Measurements from ENCODE around the gene ABCC6. TPM values are rescaled to one million over a fixed set of nuclear protein-coding genes. Genes with fewer than 3 reads are reported as not detected.

Gene ABCC6
- total RNA-seq, 1 donor: 0.63 TPM

DNA sequence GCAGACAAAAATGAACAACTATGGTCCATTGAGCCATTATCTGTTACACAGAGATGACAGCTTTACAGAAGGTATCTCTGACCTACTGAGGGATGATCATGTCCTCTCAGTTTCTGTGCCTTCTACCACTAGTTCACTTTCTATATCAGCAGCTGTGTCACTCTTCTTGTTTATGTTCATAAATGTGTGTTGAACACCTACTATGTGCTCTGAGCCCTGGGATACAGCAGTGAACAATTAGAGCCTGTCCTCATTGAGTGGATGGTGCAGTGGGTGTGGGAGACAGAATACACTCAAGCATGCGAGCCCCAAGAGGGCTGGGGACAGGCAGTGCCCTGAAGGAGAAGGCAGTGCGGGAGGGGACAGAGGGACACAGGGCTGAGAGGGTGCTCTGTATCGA, 92.1 kb downstream of the ABCC6 start:
- no peak overlapping the region for H3K4me3 ChIP-seq (ENCODE audit: low read depth, low read length)
- no peak for DNase-seq (ENCODE audit: low read depth)
- TF ChIP-seq, protein P1, sequence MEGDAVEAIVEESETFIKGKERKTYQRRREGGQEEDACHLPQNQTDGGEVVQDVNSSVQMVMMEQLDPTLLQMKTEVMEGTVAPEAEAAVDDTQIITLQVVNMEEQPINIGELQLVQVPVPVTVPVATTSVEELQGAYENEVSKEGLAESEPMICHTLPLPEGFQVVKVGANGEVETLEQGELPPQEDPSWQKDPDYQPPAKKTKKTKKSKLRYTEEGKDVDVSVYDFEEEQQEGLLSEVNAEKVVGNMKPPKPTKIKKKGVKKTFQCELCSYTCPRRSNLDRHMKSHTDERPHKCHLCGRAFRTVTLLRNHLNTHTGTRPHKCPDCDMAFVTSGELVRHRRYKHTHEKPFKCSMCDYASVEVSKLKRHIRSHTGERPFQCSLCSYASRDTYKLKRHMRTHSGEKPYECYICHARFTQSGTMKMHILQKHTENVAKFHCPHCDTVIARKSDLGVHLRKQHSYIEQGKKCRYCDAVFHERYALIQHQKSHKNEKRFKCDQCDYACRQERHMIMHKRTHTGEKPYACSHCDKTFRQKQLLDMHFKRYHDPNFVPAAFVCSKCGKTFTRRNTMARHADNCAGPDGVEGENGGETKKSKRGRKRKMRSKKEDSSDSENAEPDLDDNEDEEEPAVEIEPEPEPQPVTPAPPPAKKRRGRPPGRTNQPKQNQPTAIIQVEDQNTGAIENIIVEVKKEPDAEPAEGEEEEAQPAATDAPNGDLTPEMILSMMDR (IDR thresholded peaks at IDR 0.05; ENCODE audit: insufficient read depth, low read length): no peak

DNA sequence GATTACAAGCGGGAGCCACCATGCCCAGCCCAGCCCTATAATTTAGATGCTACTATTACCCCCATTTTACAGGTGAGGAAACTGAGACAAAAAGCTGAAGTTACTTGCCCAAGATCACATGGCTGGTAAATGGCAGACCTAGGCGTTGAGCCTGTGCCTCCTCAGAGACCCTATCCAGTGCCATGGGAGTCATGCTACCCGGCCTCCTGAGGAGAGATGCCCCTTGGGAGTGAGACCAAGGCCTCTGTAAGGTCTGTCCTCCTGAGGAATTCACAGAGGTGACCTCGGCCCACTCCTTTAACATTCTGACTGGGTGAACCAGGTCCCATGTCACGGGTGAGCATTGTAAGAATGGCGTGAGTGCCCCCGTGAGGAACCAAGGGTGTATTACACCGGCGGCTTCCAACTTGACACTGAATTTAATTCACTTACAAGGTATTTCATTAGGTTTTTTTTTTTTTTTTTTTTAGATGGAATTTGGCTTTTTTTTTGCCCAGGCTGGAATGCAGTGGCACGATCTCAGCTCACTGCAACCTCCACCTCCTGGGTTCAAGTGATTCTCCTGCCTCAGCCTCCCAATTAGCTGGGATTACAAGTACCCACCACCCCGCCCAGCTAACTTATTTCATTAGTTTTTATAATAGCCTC, 95.7 kb downstream of the ABCC6 start:
- peak; percentile 74 for DNase-seq (ENCODE audit: low read depth)
- TF ChIP-seq, protein P1 (IDR thresholded peaks at IDR 0.05; ENCODE audit: insufficient read depth, low read length): peak; percentile 89

DNA sequence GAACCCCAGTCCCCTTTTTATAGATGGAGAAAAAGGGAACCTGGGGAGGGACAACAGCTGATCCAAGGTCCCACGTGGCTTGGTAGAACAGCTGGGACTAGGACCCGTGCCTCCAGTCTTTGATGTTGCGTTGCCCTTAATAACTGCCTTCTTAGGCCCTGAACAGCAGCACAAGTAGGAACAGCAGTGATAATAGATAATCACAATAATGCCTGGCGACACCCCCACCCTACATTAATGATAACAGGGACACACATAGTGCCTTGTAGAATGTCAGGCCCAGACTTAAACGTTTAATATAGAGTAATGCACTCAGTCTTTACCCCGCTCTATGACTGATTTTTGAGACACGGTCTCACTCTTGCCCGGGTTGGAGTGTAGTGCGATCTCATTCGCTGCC, 96.4 kb downstream of the ABCC6 start:
- DNase-seq (ENCODE audit: low read depth): no peak
- TF ChIP-seq, protein P1 (IDR thresholded peaks at IDR 0.05; ENCODE audit: insufficient read depth, low read length): no peak
- no peak overlapping the region for H3K4me3 ChIP-seq (ENCODE audit: low read depth, low read length)

More for the DNA sequence above, 95.7 kb downstream of the ABCC6 start:
- H3K4me3 ChIP-seq (ENCODE audit: low read depth, low read length): no peak overlapping the region

DNA sequence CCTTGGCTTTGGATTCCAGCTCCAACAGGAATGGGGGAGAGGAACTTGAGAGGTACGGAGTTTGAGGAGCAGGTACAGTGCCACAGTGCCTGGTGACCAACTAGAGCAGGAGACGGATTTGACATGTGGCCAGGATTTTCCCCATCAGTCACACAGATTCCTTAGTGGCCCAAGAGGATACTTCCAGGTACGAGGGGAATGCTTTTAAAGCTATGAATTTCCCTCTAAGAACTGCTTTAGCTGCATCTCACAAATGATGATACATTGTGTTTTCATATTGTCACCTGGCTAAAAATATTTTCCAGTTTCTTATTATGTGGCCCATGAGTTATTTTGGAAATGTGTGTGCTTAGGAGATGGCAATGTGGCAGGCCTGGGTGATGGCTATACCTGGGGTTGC, 98.3 kb downstream of the ABCC6 start:
- TF ChIP-seq, protein P1 (IDR thresholded peaks at IDR 0.05; ENCODE audit: insufficient read depth, low read length): no peak
- DNase-seq (ENCODE audit: low read depth): no peak
- H3K4me3 ChIP-seq (ENCODE audit: low read depth, low read length): no peak overlapping the region

DNA sequence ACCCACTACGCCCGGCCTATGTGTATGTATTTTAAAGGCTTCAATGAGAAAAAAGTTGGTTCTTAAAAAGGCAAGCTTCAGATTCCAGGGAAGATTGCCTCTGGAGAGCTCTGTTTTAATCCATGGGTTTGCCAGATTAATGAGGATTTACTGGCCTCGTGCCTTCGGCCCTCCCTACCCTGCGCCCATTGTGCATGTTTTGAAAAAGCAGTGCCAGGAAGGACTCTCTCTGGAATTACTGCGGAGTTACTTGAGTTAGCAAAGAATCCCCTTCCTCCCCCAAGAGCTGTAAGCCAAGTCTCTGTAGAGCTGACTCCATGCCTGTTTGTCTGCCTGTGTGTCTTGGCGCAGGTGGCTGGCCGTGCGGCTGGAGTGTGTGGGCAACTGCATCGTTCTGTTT, 98.9 kb downstream of the ABCC6 start:
- H3K4me3 ChIP-seq (ENCODE audit: low read depth, low read length): no peak overlapping the region
- TF ChIP-seq, protein P1 (IDR thresholded peaks at IDR 0.05; ENCODE audit: insufficient read depth, low read length): no peak
- no peak for DNase-seq (ENCODE audit: low read depth)

DNA sequence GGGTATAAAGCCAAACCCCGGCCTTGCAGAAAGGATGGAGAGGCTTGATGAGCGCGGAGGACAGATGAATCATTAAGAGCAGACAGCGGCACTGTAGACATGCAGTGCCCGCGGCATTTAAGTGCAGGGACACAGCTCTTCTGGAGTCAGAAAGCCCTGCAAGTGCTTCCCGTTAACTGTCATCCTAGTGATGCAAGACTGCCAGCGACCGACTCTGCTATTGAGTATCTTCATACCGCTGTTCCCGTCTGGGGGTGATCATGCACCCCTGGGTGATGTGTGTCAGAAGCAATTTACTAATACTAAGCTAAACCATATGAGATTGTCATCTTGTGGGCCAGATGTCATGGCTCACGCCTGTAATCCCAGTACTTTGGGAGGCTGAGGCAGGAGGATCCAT, 101.0 kb downstream of the ABCC6 start:
- no peak overlapping the region for H3K4me3 ChIP-seq (ENCODE audit: low read depth, low read length)
- TF ChIP-seq, protein P1 (IDR thresholded peaks at IDR 0.05; ENCODE audit: insufficient read depth, low read length): no peak
- no peak for DNase-seq (ENCODE audit: low read depth)
